Liver (tissue), 3 donors: Measurements from ENCODE around the gene WWOX.

Experiments
- HNF4A ChIP-seq, 2 donors: conservative IDR thresholded peaks; 2 replicates each; pipeline ENCODE4 v1.6.1; 2016; ENCODE audit warnings: antibody characterized with exemption in 2 of 2, mild to moderate bottlenecking in 2 of 2
- HNF4G ChIP-seq: IDR thresholded peaks from 2 replicates; pipeline ENCODE4 v1.6.1; 2016; ENCODE audit warnings: antibody characterized with exemption
- JUND ChIP-seq, 2 donors: IDR thresholded peaks; 2 replicates each; pipeline ENCODE4 v1.6.1; 2016; ENCODE audit warnings: antibody characterized with exemption in 2 of 2
- RAD21 ChIP-seq, 2 donors: IDR thresholded peaks; 2 replicates each; pipeline ENCODE4 v1.6.1; 2016; ENCODE audit warnings: antibody characterized with exemption in 2 of 2, mild to moderate bottlenecking in 2 of 2
- SP1 ChIP-seq: IDR thresholded peaks from 2 replicates; pipeline ENCODE4 v1.6.1; 2018; ENCODE audit warnings: antibody characterized with exemption, mild to moderate bottlenecking
- TF ChIP-seq, protein P1 (sequence below): fragments of 150-350 bp; IDR thresholded peaks from 2 replicates; pipeline ENCODE4 v1.5.1; 2017; ENCODE audit warnings: improper control_type of control experiment, low read depth, low read length; ENCODE audit not compliant: missing input control
- TF ChIP-seq, protein P2 (sequence below): IDR thresholded peaks from 2 replicates; pipeline ENCODE4 v1.6.1; 2016; ENCODE audit warnings: antibody characterized with exemption, mild to moderate bottlenecking
- TF ChIP-seq, protein P3 (sequence below): IDR thresholded peaks from 2 replicates; pipeline ENCODE4 v1.6.1; 2016; ENCODE audit warnings: antibody characterized with exemption
- TF ChIP-seq, protein P4 (sequence below): IDR thresholded peaks from 2 replicates; pipeline ENCODE4 v1.6.1; 2016; ENCODE audit warnings: antibody characterized with exemption
- donor health status: healthy.
- donor health status: healthy.

DNA sequence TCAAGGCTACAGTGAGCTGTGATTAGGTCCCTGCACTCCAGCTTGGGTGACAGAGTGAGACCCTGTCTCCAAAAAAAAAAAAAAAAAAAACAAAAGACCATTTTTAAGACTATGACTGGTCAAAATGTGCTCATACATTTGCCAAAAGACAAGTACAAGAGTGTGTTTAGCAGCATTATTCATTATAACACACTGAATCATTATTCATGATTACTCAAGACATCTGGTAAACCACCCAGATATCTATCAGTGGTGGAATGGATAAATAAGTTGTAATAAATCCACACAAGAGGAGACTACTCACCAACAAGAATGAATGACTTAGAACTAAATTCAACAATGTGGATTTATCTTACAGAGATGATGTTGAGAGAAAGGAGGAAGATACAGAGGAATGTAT is 784.8 kb downstream of the WWOX start:
- TF ChIP-seq, protein P1, sequence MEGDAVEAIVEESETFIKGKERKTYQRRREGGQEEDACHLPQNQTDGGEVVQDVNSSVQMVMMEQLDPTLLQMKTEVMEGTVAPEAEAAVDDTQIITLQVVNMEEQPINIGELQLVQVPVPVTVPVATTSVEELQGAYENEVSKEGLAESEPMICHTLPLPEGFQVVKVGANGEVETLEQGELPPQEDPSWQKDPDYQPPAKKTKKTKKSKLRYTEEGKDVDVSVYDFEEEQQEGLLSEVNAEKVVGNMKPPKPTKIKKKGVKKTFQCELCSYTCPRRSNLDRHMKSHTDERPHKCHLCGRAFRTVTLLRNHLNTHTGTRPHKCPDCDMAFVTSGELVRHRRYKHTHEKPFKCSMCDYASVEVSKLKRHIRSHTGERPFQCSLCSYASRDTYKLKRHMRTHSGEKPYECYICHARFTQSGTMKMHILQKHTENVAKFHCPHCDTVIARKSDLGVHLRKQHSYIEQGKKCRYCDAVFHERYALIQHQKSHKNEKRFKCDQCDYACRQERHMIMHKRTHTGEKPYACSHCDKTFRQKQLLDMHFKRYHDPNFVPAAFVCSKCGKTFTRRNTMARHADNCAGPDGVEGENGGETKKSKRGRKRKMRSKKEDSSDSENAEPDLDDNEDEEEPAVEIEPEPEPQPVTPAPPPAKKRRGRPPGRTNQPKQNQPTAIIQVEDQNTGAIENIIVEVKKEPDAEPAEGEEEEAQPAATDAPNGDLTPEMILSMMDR, result no peak
- TF ChIP-seq, protein P2, sequence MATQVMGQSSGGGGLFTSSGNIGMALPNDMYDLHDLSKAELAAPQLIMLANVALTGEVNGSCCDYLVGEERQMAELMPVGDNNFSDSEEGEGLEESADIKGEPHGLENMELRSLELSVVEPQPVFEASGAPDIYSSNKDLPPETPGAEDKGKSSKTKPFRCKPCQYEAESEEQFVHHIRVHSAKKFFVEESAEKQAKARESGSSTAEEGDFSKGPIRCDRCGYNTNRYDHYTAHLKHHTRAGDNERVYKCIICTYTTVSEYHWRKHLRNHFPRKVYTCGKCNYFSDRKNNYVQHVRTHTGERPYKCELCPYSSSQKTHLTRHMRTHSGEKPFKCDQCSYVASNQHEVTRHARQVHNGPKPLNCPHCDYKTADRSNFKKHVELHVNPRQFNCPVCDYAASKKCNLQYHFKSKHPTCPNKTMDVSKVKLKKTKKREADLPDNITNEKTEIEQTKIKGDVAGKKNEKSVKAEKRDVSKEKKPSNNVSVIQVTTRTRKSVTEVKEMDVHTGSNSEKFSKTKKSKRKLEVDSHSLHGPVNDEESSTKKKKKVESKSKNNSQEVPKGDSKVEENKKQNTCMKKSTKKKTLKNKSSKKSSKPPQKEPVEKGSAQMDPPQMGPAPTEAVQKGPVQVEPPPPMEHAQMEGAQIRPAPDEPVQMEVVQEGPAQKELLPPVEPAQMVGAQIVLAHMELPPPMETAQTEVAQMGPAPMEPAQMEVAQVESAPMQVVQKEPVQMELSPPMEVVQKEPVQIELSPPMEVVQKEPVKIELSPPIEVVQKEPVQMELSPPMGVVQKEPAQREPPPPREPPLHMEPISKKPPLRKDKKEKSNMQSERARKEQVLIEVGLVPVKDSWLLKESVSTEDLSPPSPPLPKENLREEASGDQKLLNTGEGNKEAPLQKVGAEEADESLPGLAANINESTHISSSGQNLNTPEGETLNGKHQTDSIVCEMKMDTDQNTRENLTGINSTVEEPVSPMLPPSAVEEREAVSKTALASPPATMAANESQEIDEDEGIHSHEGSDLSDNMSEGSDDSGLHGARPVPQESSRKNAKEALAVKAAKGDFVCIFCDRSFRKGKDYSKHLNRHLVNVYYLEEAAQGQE, result no peak
- TF ChIP-seq, protein P3, sequence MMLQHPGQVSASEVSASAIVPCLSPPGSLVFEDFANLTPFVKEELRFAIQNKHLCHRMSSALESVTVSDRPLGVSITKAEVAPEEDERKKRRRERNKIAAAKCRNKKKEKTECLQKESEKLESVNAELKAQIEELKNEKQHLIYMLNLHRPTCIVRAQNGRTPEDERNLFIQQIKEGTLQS, result no peak
- TF ChIP-seq, protein P4, sequence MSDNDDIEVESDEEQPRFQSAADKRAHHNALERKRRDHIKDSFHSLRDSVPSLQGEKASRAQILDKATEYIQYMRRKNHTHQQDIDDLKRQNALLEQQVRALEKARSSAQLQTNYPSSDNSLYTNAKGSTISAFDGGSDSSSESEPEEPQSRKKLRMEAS, result no peak
- TF ChIP-seq RAD21 (IDR thresholded peaks at IDR 0.05) (no peak), JUND (IDR thresholded peaks at IDR 0.05) (no peak), SP1 (no peak), HNF4A (conservative IDR thresholded peaks at IDR 0.05) (no peak), HNF4G (no peak)
